Stimulated activated CD4-positive, alpha-beta T cell treated with anti-CD3 and anti-CD28 coated beads, Interleukin-1b, Interleukin-23, amount 100 ng/mL, for 24 hours (primary cell): ENCODE measurements around the gene NCF4.

Experiments used
- DNase-seq, 4 experiments: peaks; one replicate each; pipeline ENCODE4 v3.0.0-alpha.2; 2020; ENCODE audit warnings: low read depth in 4 of 4, low spot score in 1 of 4

The NCF4 gene

DNA sequence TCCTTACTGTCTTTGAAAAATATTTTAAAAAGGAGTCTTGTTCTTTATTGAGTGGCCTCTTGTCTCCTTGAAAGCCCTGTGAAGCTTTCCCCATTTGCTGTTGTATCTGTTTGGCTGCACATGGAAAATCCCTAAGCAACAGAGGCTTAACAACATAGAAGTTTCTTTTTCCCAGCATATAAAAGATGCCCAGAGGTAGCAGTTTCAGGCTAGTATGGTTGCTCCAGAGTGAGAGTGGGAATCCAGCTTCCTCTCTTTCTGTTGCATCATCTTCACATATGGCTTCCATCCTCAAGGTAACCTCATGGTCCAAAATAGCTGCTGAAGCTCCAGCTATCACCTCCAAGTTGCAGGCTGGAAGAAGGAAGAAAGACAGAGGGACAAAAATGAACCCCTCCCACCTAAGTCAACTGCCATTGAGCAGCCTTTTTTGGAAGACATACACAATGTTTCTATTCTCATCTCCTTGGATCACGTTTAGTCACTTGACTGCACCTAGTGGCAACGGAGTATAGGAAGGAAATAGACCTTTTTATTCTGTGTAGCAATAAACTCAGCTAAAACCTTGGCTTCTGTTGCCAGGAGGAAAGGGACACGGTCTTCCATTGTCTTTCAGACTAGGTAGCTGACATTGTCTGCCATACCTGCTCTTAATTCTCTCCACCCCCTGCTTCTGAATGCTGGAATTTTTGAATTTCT, 57.9 kb downstream of the NCF4 start:
- DNase-seq: no peak

DNA sequence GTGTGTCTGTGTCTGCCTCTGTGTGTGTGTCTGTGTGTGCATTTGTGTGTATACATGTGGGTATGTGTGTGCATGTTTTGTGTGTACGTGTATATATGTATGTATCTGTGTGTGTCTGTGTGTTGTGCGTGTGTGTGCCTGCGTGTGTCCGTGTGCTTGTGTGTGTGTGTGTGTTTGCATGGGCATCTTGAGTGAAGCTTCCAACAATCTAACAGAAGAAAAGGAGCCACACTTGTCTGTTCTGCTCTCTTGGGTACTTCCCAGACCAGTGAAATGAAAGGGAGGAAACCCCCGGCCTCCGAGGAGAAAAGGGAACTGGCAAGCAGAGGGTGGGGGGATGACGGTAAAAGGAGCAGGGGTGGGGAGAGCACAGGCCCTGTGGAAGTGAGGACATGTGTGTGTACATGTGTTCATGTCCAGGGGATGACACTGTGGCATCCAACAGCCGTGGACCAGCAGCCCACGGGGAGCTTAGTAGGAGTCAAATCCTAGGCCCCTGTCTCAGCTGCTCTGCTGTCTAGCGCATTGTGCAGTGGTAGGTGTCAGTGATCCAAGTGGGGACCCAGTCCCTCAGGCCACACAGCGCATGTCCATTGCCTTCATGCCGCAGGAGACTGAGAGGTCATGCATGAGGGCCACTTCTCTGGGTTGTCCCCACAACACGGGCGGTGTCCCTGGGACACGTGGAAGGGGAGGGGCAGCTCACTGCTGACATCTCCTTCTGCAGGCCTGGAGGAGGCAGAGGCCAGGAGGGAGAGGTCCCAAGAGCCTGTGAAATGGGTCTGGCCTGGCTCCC, 60.7 kb downstream of the NCF4 start:
- no peak for DNase-seq

DNA sequence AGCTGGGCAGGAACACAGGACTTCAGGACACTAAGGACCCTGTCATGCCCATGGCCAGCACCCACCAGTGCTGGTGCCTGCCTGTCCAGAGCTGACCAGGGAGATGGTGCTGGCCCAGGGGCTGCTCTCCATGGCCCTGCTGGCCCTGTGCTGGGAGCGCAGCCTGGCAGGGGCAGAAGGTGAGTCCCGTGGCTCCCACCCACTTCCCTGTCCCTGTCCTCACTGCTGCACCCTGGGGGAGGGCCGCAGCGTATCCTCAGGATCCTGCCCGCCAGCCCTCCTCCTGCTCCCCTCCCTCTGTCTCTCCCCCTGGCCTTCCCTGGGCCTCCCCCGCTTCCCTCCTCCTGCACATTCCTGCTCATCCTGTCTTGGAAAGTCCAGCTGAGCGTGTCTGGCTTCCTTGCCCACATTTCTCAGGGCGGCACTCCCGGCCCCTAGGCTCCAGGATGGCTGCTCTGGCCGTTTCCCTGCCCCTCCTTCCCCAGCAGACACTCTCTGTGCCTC, 61.4 kb downstream of the NCF4 start:
- no peak for DNase-seq

DNA sequence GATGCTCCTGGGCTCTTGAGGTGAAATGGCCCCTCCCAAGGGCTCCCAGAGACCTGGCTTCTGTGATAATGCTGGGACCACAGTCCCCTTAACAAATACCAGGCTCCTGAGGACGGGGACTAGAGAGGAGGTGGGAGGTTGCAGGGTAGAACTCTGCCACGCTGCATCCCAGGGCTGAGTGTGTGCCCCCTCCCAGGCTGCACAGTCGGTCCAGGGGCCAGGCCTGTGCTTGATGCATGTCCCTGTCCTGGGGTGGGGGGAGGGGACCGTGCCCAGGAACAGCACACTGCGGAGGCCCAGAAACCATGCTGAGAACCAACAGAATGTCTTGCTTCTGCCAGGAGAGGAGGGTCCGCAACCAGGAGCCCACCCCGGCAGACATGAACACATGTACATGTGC, 61.9 kb downstream of the NCF4 start:
- no peak for DNase-seq

DNA sequence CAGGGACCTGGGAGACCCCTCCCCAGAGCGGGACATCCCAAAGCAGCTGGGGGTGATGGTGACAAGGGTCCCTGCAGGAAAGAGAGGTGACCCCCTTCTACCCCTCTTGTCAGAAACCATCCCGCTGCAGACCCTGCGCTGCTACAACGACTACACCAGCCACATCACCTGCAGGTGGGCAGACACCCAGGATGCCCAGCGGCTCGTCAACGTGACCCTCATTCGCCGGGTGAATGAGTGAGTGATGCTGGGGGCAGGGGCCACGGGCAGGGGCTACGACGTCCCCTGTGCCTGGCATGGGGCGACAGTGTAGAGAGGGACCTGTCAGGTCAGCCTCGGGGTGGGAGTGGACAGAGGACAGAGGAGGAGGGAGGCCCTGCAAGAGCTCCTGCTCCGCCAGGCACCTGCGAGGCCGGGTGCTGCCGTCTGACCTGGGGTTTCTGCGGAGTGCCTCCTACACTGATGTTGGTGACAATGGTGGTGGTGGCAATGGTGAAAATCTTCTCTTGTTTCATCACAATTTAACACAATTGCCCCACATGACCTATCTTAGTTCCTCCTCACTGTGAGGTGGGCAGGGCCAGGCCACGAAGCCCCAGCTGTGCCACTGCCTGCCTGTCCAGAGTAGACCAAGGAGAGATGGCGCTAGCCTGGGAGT, 62.5 kb downstream of the NCF4 start:
- no peak for DNase-seq

DNA sequence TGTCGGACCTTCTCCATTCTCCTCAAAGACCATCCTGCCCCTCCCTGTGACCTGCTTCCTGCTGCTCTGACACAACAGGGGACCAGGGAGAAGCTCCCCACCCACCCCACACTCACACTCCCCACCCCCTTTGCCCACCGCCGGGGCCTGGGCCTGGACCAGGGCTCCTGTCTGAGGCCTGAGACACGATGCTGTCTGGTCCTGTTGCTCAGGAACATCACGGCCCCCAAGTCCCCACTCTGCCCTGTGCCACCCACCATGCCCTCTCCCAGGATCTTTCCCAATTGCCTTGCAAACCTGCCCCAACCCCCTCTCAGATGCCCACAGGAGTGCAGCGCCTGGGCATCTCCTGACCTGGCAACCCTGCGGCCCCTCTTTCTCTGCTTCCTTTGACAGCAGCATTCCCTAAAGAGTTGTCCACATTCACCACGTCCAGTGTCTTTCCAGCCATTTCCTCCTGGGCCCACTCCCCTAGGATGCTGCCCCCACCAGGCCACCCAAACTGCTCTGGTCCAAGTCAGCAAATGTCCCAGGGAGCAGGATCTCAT, 63.4 kb downstream of the NCF4 start:
- DNase-seq: no peak

DNA sequence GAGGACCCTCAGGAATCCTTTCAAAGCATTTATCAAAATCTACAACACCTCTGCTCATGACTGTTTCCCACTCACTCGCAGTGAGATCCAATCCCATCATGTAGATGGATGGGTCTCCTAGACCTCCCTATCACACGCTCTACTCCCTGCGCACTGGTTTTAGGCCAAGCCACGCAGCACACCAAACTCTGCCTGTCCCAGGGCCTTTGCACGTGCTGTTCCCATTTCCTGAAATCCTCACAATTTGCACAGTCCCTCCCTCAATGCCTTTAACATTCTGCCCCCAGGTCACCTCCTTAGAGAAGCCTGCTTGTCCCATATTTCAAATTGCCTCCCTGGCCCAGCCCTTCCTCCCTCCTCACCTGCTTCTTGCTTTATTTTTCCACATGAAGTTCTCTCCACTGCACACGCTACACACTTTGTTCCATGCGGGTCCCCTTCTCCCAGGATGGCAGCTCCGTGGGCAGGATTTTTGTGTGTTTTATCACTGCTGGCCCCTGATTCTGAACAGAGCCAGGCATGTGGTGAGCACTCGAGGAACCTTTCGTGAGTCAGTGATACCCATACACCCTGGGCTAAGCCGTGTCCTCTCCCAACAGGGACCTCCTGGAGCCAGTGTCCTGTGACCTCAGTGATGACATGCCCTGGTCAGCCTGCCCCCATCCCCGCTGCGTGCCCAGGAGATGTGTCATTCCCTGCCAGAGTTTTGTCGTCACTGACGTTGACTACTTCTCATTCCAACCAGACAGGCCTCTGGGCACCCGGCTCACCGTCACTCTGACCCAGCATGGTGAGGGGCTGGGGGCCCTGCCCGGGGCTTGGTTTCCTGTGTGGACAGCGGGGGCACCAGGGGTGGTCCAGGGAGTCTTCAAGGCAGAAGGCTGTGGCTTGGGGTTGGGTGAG, 64.8 kb downstream of the NCF4 start:
- DNase-seq: no peak

DNA sequence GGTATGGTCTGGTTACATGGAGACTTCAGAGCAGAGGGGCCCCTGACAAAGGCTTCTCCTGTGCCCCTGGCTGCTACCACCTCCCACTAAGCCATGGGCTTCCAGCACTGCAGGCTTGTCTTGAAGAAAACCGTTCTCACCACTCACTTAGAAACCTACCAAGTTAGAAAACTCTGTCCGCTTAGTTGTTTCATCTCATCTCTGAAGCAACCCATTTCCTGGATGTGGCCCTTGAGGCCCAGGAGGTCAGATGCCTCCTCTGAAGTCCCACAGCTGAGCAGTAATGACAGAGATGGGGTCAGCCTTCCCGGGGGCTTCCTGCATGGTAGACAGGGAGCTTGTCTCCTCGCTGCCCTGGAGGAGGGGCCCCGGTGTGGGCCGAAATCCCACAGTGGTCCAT, 65.5 kb downstream of the NCF4 start:
- no peak for DNase-seq

DNA sequence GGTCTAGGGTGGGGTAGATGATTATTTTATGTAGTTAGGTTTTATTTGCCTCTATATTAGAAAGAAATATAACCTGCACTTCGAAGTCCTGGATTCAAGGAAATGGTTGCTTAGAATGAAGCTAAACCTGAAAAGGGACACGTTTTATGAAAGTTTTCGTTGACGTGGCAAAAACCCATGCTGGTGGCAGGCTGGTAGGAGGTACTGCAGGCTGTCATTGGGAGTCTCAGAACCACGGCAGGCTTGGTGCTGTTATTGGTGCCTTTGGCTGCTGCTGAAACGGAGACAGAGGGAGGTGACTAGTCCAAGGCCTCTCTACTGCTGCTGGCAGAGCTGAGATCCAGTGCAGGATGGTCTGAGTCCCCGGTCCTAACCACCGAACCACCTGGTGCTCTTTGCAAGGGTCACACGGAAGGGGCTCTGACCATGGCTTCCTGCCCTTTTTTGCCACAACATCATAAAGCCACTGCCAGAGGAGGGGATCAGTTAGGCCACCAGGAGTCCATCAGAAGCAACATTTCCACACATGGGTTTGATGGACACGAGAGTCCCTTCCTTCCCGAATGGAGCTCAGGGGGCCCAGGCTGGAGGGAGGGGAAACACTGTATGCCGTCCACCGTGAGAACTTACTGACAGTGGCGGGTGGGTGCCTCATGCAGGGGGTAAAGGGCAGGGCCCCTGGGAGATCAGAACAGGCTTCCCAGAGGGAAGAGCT, 66.1 kb downstream of the NCF4 start:
- DNase-seq: no peak
